HepG2 (cell line): ENCODE results near the gene EPB41. TPM values are rescaled to one million over a fixed set of nuclear protein-coding genes. Genes with fewer than 3 reads are reported as not detected.

Experiments used
- ATAC-seq: fragments of 200-7000 bp; cut with Tn5 transposase; 3 replicates; pipeline ENCODE4 v1.9.1; 2020; ENCODE audit warnings: mild to moderate bottlenecking, moderate library complexity
- BruUV-seq: library from RNA; stranded (reverse); fragments of 400-500 nt; replicated peaks from 2 replicates; lab custom pipeline; 2021; lab: Mats Ljungman, UMichigan
- CTCF ChIA-PET: fragments of 300-600 bp; formaldehyde crosslinking; extraction: SDS; loops from one replicate; lab custom pipeline; 2021; ENCODE audit warnings: low total read pairs, inconsistent platforms, low intra/inter-chr PET ratio; lab: Yijun Ruan, JAX
- POLR2A ChIA-PET: fragments of 350-600 bp; sonication (Branson Sonifier 250); formaldehyde crosslinking; loops from one replicate; lab custom pipeline; 2020; ENCODE audit warnings: antibody characterized with exemption, inconsistent platforms; lab: Yijun Ruan, JAX
- DNase-seq: peaks from one replicate; pipeline ENCODE4 v3.0.0-alpha.2; 2015; ENCODE audit warnings: low spot score
- FAIRE-seq: peaks from 3 replicates; lab custom pipeline; 2011; peaks lifted over from hg19 to GRCh38; lab: Jason Lieb, UNC
- H2AFZ ChIP-seq: one replicate; pipeline ENCODE4 v1.6.1; 2011; ENCODE audit warnings: low read length, inconsistent platforms
- H3K27ac ChIP-seq: fragments of 300-600 bp; 3 replicates; pipeline ENCODE4 v1.8.0; 2011; ENCODE audit warnings: mixed run types, mild to moderate bottlenecking, mixed read lengths, low read length, inconsistent platforms; ENCODE audit not compliant: insufficient read depth; ENCODE audit errors: extremely low read length
- H3K27me3 ChIP-seq, 2 experiments: fragments of 200-600 bp in 1 of 2; 2 replicates in 1 of 2; 3 replicates in 1 of 2; pipeline versions ENCODE4 v1.6.0 to v1.8.0; 2011; ENCODE audit warnings: low read length in 2 of 2, mild to moderate bottlenecking in 2 of 2, moderate library complexity in 2 of 2, inconsistent platforms in 1 of 2; ENCODE audit not compliant: insufficient read depth in 2 of 2, control insufficient read depth in 1 of 2
- H3K36me3 ChIP-seq, 2 experiments: fragments of 200-600 bp in 1 of 2; replicated peaks in 1 of 2; 2 replicates in 1 of 2; 3 replicates in 1 of 2; pipeline versions ENCODE4 v1.5.1 to v1.8.0; 2011; ENCODE audit warnings: low read length in 2 of 2, inconsistent platforms in 1 of 2; ENCODE audit not compliant: insufficient read depth in 2 of 2, control insufficient read depth in 1 of 2
- H3K4me1 ChIP-seq: 2 replicates; pipeline ENCODE4 v1.5.1; 2012; ENCODE audit warnings: low read length, inconsistent platforms; ENCODE audit not compliant: insufficient read depth
- H3K4me2 ChIP-seq: 2 replicates; pipeline ENCODE4 v1.6.0; 2011; ENCODE audit warnings: low read depth, low read length, inconsistent platforms
- H3K4me3 ChIP-seq, 3 experiments: fragments of 200-600 bp in 1 of 3; sonication (generic), shearing (Covaris generic) in 1 of 3; replicated peaks in 1 of 3; 2 replicates each; pipeline ENCODE4 v1.5.1; 2011 to 2016; ENCODE audit warnings: low read length in 3 of 3, inconsistent platforms in 2 of 3, low read depth in 2 of 3, mild to moderate bottlenecking in 2 of 3, control low read depth in 1 of 3, mixed read lengths in 1 of 3; ENCODE audit not compliant: insufficient read depth in 1 of 3
- H3K79me2 ChIP-seq: one replicate; pipeline ENCODE4 v1.6.1; 2011; ENCODE audit warnings: low read length, inconsistent platforms; ENCODE audit not compliant: insufficient read depth
- H3K9ac ChIP-seq: 2 replicates; pipeline ENCODE4 v1.6.0; 2011; ENCODE audit warnings: mild to moderate bottlenecking, low read depth, low read length, inconsistent platforms; ENCODE audit not compliant: insufficient read depth
- H3K9me3 ChIP-seq: 2 replicates; pipeline ENCODE4 v1.5.1; 2012; ENCODE audit warnings: mild to moderate bottlenecking, low read length
- H4K20me1 ChIP-seq: 2 replicates; pipeline ENCODE4 v1.6.0; 2011; ENCODE audit warnings: inconsistent platforms, mild to moderate bottlenecking, low read length, moderate library complexity; ENCODE audit not compliant: insufficient read depth
- HDAC1 ChIP-seq: sonication (generic); formaldehyde crosslinking; IDR thresholded peaks from 2 replicates; pipeline ENCODE4 v1.5.1; 2020; ENCODE audit warnings: mild to moderate bottlenecking, missing genetic modification reagents
- HNF1B ChIP-seq: sonication (generic); formaldehyde crosslinking; IDR thresholded peaks from 2 replicates; pipeline ENCODE4 v1.5.1; 2020; ENCODE audit warnings: mild to moderate bottlenecking, moderate library complexity, missing genetic modification reagents
- MNT ChIP-seq: fragments of 450-650 bp; IDR thresholded peaks from 2 replicates; pipeline ENCODE4 v1.6.1; 2016
- NFRKB ChIP-seq: fragments of 450-650 bp; IDR thresholded peaks from 2 replicates; pipeline ENCODE4 v1.6.1; 2017
- SATB2 ChIP-seq: sonication (generic); formaldehyde crosslinking; IDR thresholded peaks from 2 replicates; pipeline ENCODE4 v1.5.0; 2020; ENCODE audit warnings: missing genetic modification reagents
- ZFY ChIP-seq: sonication (generic); formaldehyde crosslinking; IDR thresholded peaks from 2 replicates; pipeline ENCODE4 v1.4.0; 2020; ENCODE audit warnings: missing genetic modification reagents
- ZNF382 ChIP-seq: sonication (generic); formaldehyde crosslinking; IDR thresholded peaks from 2 replicates; pipeline ENCODE4 v1.5.0; 2020; ENCODE audit warnings: missing genetic modification reagents, mild to moderate bottlenecking, borderline replicate concordance
- ZNF44 ChIP-seq: sonication (generic); formaldehyde crosslinking; IDR thresholded peaks from 2 replicates; pipeline ENCODE4 v1.5.1; 2020; ENCODE audit warnings: mild to moderate bottlenecking, missing genetic modification reagents
- whole genome bisulfite sequencing: methylation state at CpG from one replicate; pipeline ENCODE4 v1.1.6; 2017; ENCODE audit warnings: low lambda C conversion rate; 5-methylcytosine and 5-hydroxymethylcytosine counted together
- in situ Hi-C: cut with HindIII; loops from 2 replicates; pipeline ENCODE4 v1.10.0; 2017; ENCODE audit warnings: low pct_unique_long_range_greater_than_20kb; ENCODE audit not compliant: extremely low pct_ligation_motif_present
- intact Hi-C: fragments of 100-400 bp; cut with micrococcal nuclease; formaldehyde crosslinking; loops from one replicate; pipeline ENCODE4 v1.10.0; 2022; ENCODE audit not compliant: unreplicated experiment
- polyA plus RNA-seq, 8 experiments: library from polyadenylated mRNA; depleted of rRNA in 3 of 8; stranded (reverse) in 7 of 8; unstranded in 1 of 8; fragments of >200 nt; fragmentation: Illumina TruSeq in 4 of 8; extraction: Trizol in 4 of 8; gene quantifications; 2 replicates each; pipeline versions ENCODE4 v1.2.1 to v1.2.3, GENCODE V29; 2011 to 2016; ENCODE audit warnings: low read depth in 4 of 8, missing spikeins in 1 of 8, mixed read lengths in 1 of 8; ENCODE audit not compliant: insufficient read depth in 1 of 8
- total RNA-seq, 5 experiments: library from RNA; depleted of rRNA; stranded (reverse); fragments of >200 nt; fragmentation: Illumina TruSeq; extraction: Trizol; gene quantifications; 2 replicates each; pipeline ENCODE4 v1.2.3, GENCODE V29; 2016; ENCODE audit warnings: low read depth in 1 of 5
- TF ChIP-seq, protein P1 (sequence below): sonication (generic); formaldehyde crosslinking; IDR thresholded peaks from 2 replicates; pipeline ENCODE4 v1.8.1; 2023; ENCODE audit warnings: mild to moderate bottlenecking, missing genetic modification reagents
- TF ChIP-seq, protein P2 (sequence below): sonication (generic); formaldehyde crosslinking; conservative IDR thresholded peaks from 2 replicates; pipeline ENCODE4 v1.8.0; 2022; ENCODE audit warnings: mild to moderate bottlenecking, moderate library complexity, missing genetic modification reagents
- TF ChIP-seq, protein P3 (sequence below): sonication (generic); formaldehyde crosslinking; IDR thresholded peaks from 2 replicates; pipeline ENCODE4 v1.4.0; 2020; ENCODE audit warnings: missing genetic modification reagents, mild to moderate bottlenecking, borderline replicate concordance
- TF ChIP-seq, protein P4 (sequence below): sonication (generic); formaldehyde crosslinking; IDR thresholded peaks from 2 replicates; pipeline ENCODE4 v1.8.1; 2023; ENCODE audit warnings: mild to moderate bottlenecking, missing genetic modification reagents

The EPB41 gene
- total and polyA plus RNA-seq, 2 of the 13 experiments (the other 11 are each of a cell fraction or from before 2014, with no cell fraction given): 34.5 to 46.7 TPM

DNA sequence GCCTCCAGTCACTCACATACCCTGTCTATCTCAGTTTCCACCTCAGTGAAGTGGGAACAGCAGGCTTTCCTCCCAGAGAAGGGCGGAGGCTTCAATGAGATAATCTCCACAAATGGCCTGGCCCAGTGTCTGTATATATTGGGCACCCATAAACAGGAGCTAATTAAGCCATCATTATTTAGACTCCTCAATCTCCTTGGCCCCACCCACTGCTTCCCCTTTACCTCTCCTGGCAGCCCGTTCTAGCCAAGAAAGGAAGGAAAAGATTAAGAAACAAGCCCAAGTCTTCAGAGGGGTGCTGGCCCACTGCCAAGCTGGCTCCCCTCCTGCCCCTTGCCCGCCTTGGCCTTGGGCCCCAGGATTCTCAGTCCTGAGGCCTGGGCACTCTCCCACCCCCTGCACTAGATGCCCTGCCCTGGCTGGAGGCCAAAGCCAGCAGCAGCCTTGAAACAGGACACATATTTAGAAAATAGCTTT lies 15.9 kb upstream of the EPB41 start:
- FAIRE-seq: no peak
- H3K4me2 ChIP-seq: no peak overlapping the region
- BruUV-seq: no TSS peak
- ChIA-PET CTCF (no interaction called here), POLR2A (no interaction called here)
- in situ Hi-C loops: no loop called here
- H3K27ac ChIP-seq: no peak overlapping the region
- peaks cover 14% of the 10 kb centered on the region for H3K79me2 ChIP-seq
- H3K27me3 ChIP-seq: no peaks in the 10 kb centered on the region
- no peak overlapping the region for H2AFZ ChIP-seq
- H3K4me3 ChIP-seq: no peak overlapping the region
- no peak for DNase-seq
- ATAC-seq: no peak
- peaks cover 3 to 21% of the 10 kb centered on the region in 2 experiments; a peak in 4 of 5 replicates for H3K36me3 ChIP-seq
- intact Hi-C loops: no loop called here
- H3K9me3 ChIP-seq: no peaks in the 10 kb centered on the region
- WGBS: 100% methylated on average over 2 of the region's 3 CpGs
- TF ChIP-seq, protein P1, sequence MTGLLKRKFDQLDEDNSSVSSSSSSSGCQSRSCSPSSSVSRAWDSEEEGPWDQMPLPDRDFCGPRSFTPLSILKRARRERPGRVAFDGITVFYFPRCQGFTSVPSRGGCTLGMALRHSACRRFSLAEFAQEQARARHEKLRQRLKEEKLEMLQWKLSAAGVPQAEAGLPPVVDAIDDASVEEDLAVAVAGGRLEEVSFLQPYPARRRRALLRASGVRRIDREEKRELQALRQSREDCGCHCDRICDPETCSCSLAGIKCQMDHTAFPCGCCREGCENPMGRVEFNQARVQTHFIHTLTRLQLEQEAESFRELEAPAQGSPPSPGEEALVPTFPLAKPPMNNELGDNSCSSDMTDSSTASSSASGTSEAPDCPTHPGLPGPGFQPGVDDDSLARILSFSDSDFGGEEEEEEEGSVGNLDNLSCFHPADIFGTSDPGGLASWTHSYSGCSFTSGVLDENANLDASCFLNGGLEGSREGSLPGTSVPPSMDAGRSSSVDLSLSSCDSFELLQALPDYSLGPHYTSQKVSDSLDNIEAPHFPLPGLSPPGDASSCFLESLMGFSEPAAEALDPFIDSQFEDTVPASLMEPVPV (CRISPR knock-in tag): no peak
- TF ChIP-seq MNT (no peak), ZNF44 (CRISPR knock-in tag) (no peak), ZNF382 (CRISPR knock-in tag) (no peak), HNF1B (CRISPR knock-in tag) (no peak), NFRKB (no peak), ZFY (CRISPR knock-in tag) (no peak), SATB2 (CRISPR knock-in tag) (no peak), HDAC1 (CRISPR knock-in tag) (no peak)
- TF ChIP-seq, protein P2, sequence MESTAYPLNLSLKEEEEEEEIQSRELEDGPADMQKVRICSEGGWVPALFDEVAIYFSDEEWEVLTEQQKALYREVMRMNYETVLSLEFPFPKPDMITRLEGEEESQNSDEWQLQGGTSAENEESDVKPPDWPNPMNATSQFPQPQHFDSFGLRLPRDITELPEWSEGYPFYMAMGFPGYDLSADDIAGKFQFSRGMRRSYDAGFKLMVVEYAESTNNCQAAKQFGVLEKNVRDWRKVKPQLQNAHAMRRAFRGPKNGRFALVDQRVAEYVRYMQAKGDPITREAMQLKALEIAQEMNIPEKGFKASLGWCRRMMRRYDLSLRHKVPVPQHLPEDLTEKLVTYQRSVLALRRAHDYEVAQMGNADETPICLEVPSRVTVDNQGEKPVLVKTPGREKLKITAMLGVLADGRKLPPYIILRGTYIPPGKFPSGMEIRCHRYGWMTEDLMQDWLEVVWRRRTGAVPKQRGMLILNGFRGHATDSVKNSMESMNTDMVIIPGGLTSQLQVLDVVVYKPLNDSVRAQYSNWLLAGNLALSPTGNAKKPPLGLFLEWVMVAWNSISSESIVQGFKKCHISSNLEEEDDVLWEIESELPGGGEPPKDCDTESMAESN: no peak
- TF ChIP-seq, protein P3, sequence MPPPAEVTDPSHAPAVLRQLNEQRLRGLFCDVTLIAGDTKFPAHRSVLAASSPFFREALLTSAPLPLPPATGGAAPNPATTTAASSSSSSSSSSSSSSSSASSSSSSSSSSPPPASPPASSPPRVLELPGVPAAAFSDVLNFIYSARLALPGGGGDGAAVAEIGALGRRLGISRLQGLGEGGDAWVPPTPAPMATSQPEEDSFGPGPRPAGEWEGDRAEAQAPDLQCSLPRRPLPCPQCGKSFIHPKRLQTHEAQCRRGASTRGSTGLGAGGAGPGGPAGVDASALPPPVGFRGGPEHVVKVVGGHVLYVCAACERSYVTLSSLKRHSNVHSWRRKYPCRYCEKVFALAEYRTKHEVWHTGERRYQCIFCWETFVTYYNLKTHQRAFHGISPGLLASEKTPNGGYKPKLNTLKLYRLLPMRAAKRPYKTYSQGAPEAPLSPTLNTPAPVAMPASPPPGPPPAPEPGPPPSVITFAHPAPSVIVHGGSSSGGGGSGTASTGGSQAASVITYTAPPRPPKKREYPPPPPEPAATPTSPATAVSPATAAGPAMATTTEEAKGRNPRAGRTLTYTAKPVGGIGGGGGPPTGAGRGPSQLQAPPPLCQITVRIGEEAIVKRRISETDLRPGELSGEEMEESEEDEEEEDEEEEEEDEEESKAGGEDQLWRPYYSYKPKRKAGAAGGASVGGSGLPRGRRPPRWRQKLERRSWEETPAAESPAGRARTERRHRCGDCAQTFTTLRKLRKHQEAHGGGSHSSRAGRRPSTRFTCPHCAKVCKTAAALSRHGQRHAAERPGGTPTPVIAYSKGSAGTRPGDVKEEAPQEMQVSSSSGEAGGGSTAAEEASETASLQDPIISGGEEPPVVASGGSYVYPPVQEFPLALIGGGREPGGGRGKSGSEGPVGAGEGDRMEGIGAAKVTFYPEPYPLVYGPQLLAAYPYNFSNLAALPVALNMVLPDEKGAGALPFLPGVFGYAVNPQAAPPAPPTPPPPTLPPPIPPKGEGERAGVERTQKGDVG (CRISPR knock-in tag): no peak
- TF ChIP-seq, protein P4, sequence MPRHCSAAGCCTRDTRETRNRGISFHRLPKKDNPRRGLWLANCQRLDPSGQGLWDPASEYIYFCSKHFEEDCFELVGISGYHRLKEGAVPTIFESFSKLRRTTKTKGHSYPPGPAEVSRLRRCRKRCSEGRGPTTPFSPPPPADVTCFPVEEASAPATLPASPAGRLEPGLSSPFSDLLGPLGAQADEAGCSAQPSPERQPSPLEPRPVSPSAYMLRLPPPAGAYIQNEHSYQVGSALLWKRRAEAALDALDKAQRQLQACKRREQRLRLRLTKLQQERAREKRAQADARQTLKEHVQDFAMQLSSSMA (CRISPR knock-in tag): no peak
- H3K4me1 ChIP-seq: peaks cover 10% of the 10 kb centered on the region
- no peak overlapping the region for H3K9ac ChIP-seq
- H4K20me1 ChIP-seq: peaks cover 2% of the 10 kb centered on the region
